K562 (cell line): Measurements from ENCODE around the gene TAL1. TPM values are rescaled to one million over a fixed set of nuclear protein-coding genes. Genes with fewer than 3 reads are reported as not detected.

Experiments
- CHD1 ChIP-seq: fragments of 200-600 bp; sonication (generic); IDR thresholded peaks from one replicate; pipeline ENCODE4 v1.6.1; 2012; ENCODE audit warnings: mild to moderate bottlenecking, moderate library complexity, low read length, inconsistent platforms
- CREBBP ChIP-seq: IDR thresholded peaks from one replicate; pipeline ENCODE4 v1.6.1; 2012; ENCODE audit warnings: low read depth, mild to moderate bottlenecking, control low read depth, inconsistent platforms, low read length
- GATA2 ChIP-seq: sonication (generic); formaldehyde crosslinking; IDR thresholded peaks from 2 replicates; pipeline ENCODE4 v1.4.0; 2020; ENCODE audit warnings: mild to moderate bottlenecking, missing genetic modification reagents
- JUND ChIP-seq, 2 experiments: IDR thresholded peaks; 2 replicates in 1 of 2; 3 replicates in 1 of 2; pipeline ENCODE4 v1.6.1; 2011; ENCODE audit warnings: borderline replicate concordance in 2 of 2, low read depth in 2 of 2, low read length in 2 of 2, improper control_type of control experiment in 1 of 2, missing biosample characterization in 1 of 2, missing genetic modification characterization in 1 of 2, missing genetic modification reagents in 1 of 2
- NFIX ChIP-seq: fragments of 250-450 bp; sonication (Bioruptor Pico); IDR thresholded peaks from 2 replicates; pipeline ENCODE4 v1.4.0; 2020; ENCODE audit warnings: low read depth, mild to moderate bottlenecking, moderate library complexity
- PCBP2 ChIP-seq: fragments of 200-400 bp; formaldehyde crosslinking; IDR thresholded peaks from 2 replicates; pipeline ENCODE4 v1.6.1; 2018; ENCODE audit warnings: low read length, low read depth, mild to moderate bottlenecking, moderate library complexity; ENCODE audit not compliant: poor library complexity, severe bottlenecking
- PYGO2 ChIP-seq: fragments of 450-650 bp; IDR thresholded peaks from 2 replicates; pipeline ENCODE4 v1.6.1; 2016; ENCODE audit warnings: mild to moderate bottlenecking, missing genetic modification characterization, moderate library complexity, missing compliant biosample characterization
- RBM39 ChIP-seq: fragments of 200-400 bp; formaldehyde crosslinking; optimal IDR thresholded peaks from 2 replicates; pipeline ENCODE3; 2018; ENCODE audit warnings: low read depth, low read length
- TEAD2 ChIP-seq: fragments of 450-650 bp; IDR thresholded peaks from 2 replicates; pipeline ENCODE4 v1.6.1; 2016; ENCODE audit warnings: missing genetic modification characterization, control low read depth, missing compliant biosample characterization
- ZNF408 ChIP-seq: fragments of 250-450 bp; sonication (Bioruptor Pico); IDR thresholded peaks from 2 replicates; pipeline ENCODE4 v1.4.0; 2020; ENCODE audit warnings: low read depth, mild to moderate bottlenecking, moderate library complexity
- polyA plus RNA-seq, 8 experiments: library from polyadenylated mRNA; depleted of rRNA in 4 of 8; stranded (reverse) in 5 of 8; unstranded in 3 of 8; fragments of >200 nt; fragmentation: Nextera tagmentation in 2 of 8; fragmentation: Illumina TruSeq in 1 of 8; extraction: Ambion mirVana in 2 of 8; extraction: Trizol in 1 of 8; gene quantifications; 2 replicates each; pipeline versions ENCODE4 v1.2.1 to v1.2.3, GENCODE V29; 2011 to 2014; ENCODE audit warnings: inconsistent platforms in 1 of 8, missing spikeins in 1 of 8
- total RNA-seq, 7 experiments: library from RNA; depleted of rRNA in 6 of 7; stranded (reverse); fragments of >200 nt in 6 of 7; fragmentation: Illumina TruSeq in 2 of 7; extraction: Trizol in 2 of 7; gene quantifications; 2 replicates each; pipeline versions ENCODE4 v1.2.1 to v1.2.3, GENCODE V29; 2011 to 2021; ENCODE audit warnings: low replicate concordance in 1 of 7
- TF ChIP-seq, protein P1 (sequence below): fragments of 450-650 bp; IDR thresholded peaks from 2 replicates; pipeline ENCODE4 v1.6.1; 2016; ENCODE audit warnings: low read depth
- TF ChIP-seq, protein P2 (sequence below): fragments of 450-650 bp; IDR thresholded peaks from 2 replicates; pipeline ENCODE4 v1.6.1; 2018; ENCODE audit warnings: mild to moderate bottlenecking, low read depth; ENCODE audit not compliant: partially characterized antibody
- TF ChIP-seq, protein P3 (sequence below): sonication (generic); formaldehyde crosslinking; IDR thresholded peaks from 2 replicates; pipeline ENCODE4 v1.5.0; 2020; ENCODE audit warnings: missing genetic modification reagents
- TF ChIP-seq, protein P4 (sequence below): sonication (generic); formaldehyde crosslinking; IDR thresholded peaks from 2 replicates; pipeline ENCODE4 v1.8.1; 2022; ENCODE audit warnings: missing genetic modification reagents

Gene TAL1
- total and polyA plus RNA-seq, 9 of the 15 experiments (the other 6 are each of a cell fraction or from before 2014, with no cell fraction given) = 18.5 to 106 (median 59.7) TPM

DNA sequence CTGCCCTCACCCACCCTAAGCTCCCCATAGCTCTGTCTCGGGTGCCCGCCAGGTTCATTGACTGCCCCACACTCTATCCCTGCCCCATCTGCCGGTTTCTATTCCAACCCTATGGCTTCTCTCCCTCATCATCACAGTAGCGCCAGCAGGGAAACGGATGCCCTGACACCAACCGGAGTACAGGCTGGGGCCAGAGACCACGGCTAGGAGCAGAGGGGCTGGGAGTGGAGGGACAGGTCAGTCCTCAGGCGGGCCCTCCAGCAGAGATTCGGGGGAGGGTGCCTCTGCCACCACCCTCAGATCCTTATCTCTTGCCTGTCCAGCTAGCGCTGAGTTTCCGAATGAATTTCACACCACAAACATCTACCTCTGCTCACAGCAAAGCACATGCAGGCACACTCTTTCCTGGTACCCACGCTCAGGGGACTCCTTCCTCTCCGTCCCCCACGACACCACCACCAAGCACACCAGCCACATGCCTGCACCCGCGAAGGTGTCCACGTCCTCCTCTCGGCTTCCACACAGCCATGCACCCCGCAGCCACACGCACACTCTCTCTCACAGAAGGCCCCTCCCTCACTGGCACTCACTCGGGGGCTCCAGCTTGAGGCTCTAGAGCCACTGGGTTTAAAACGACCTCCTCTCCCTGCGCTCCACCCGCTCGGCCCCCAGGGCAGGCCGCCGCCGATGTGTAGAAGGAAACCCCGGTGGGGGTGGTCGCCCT is 7.2 kb downstream of the TAL1 start (continued):
- TF ChIP-seq, protein P1, sequence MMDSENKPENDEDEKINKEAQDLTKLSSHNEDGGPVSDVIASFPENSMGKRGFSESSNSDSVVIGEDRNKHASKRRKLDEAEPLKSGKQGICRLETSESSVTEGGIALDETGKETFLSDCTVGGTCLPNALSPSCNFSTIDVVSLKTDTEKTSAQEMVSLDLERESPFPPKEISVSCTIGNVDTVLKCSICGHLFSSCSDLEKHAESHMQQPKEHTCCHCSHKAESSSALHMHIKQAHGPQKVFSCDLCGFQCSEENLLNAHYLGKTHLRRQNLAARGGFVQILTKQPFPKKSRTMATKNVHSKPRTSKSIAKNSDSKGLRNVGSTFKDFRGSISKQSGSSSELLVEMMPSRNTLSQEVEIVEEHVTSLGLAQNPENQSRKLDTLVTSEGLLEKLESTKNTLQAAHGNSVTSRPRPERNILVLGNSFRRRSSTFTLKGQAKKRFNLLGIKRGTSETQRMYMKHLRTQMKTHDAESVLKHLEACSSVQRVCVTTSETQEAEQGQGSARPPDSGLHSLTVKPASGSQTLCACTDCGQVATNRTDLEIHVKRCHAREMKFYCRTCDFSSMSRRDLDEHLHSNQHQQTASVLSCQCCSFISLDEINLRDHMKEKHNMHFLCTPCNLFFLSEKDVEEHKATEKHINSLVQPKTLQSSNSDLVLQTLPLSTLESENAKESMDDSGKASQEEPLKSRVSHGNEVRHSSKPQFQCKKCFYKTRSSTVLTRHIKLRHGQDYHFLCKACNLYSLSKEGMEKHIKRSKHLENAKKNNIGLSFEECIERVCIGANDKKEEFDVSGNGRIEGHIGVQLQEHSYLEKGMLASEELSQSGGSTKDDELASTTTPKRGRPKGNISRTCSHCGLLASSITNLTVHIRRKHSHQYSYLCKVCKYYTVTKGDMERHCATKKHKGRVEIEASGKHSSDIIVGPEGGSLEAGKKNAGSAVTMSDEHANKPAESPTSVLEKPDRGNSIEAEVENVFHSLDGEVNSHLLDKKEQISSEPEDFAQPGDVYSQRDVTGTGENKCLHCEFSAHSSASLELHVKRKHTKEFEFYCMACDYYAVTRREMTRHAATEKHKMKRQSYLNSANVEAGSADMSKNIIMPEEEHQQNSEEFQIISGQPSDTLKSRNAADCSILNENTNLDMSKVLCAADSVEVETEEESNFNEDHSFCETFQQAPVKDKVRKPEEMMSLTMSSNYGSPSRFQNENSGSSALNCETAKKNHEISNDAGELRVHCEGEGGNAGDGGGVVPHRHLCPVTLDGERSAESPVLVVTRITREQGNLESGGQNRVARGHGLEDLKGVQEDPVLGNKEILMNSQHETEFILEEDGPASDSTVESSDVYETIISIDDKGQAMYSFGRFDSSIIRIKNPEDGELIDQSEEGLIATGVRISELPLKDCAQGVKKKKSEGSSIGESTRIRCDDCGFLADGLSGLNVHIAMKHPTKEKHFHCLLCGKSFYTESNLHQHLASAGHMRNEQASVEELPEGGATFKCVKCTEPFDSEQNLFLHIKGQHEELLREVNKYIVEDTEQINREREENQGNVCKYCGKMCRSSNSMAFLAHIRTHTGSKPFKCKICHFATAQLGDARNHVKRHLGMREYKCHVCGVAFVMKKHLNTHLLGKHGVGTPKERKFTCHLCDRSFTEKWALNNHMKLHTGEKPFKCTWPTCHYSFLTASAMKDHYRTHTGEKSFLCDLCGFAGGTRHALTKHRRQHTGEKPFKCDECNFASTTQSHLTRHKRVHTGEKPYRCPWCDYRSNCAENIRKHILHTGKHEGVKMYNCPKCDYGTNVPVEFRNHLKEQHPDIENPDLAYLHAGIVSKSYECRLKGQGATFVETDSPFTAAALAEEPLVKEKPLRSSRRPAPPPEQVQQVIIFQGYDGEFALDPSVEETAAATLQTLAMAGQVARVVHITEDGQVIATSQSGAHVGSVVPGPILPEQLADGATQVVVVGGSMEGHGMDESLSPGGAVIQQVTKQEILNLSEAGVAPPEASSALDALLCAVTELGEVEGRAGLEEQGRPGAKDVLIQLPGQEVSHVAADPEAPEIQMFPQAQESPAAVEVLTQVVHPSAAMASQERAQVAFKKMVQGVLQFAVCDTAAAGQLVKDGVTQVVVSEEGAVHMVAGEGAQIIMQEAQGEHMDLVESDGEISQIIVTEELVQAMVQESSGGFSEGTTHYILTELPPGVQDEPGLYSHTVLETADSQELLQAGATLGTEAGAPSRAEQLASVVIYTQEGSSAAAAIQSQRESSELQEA = no peak
- TF ChIP-seq, protein P2, sequence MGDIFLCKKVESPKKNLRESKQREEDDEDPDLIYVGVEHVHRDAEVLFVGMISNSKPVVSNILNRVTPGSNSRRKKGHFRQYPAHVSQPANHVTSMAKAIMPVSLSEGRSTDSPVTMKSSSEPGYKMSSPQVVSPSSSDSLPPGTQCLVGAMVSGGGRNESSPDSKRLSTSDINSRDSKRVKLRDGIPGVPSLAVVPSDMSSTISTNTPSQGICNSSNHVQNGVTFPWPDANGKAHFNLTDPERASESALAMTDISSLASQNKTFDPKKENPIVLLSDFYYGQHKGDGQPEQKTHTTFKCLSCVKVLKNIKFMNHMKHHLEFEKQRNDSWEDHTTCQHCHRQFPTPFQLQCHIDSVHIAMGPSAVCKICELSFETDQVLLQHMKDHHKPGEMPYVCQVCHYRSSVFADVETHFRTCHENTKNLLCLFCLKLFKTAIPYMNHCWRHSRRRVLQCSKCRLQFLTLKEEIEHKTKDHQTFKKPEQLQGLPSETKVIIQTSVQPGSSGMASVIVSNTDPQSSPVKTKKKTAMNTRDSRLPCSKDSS = no peak
- no peak for TF ChIP-seq PYGO2
- TF ChIP-seq ZNF408 (CRISPR knock-in tag) = no peak
- TF ChIP-seq CREBBP = no peak
- no peak for TF ChIP-seq RBM39
- no peak for TF ChIP-seq CHD1
- no peak for TF ChIP-seq JUND (IDR thresholded peaks at IDR 0.05; ENCODE audit: borderline replicate concordance, low read depth, low read length)
- no peak for TF ChIP-seq JUND (tag; IDR thresholded peaks at IDR 0.05; ENCODE audit: borderline replicate concordance, low read depth, low read length)
- no peak for TF ChIP-seq NFIX
- TF ChIP-seq GATA2 (CRISPR knock-in tag) = 0 out of 2 replicates have a peak, but pooled peaks have one; percentile 16
- TF ChIP-seq, protein P3, sequence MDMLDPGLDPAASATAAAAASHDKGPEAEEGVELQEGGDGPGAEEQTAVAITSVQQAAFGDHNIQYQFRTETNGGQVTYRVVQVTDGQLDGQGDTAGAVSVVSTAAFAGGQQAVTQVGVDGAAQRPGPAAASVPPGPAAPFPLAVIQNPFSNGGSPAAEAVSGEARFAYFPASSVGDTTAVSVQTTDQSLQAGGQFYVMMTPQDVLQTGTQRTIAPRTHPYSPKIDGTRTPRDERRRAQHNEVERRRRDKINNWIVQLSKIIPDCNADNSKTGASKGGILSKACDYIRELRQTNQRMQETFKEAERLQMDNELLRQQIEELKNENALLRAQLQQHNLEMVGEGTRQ (CRISPR knock-in tag) = no peak
- no peak for TF ChIP-seq PCBP2
- TF ChIP-seq, protein P4, sequence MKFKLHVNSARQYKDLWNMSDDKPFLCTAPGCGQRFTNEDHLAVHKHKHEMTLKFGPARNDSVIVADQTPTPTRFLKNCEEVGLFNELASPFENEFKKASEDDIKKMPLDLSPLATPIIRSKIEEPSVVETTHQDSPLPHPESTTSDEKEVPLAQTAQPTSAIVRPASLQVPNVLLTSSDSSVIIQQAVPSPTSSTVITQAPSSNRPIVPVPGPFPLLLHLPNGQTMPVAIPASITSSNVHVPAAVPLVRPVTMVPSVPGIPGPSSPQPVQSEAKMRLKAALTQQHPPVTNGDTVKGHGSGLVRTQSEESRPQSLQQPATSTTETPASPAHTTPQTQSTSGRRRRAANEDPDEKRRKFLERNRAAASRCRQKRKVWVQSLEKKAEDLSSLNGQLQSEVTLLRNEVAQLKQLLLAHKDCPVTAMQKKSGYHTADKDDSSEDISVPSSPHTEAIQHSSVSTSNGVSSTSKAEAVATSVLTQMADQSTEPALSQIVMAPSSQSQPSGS (CRISPR knock-in tag) = no peak
- no peak for TF ChIP-seq TEAD2 (tag)
